ENCODE results near the gene MED10.
"Not testable (repeated sequence)": the region's sequence is repeated elsewhere in the genome, so short reads cannot be mapped to it uniquely, and the experiment has no call there.

The MED10 gene

GRCh38 chr5:6372251-6373080 lies 5.9 kb downstream of the MED10 start:
- no peak for DNase-seq

GRCh38 chr5:6371079-6371810 lies 7.1 kb downstream of the MED10 start:
- no peak for DNase-seq

GRCh38 chr5:6370580-6370979 lies 7.8 kb downstream of the MED10 start:
- no peak for DNase-seq

- DNase-seq: no peak
Measured at GRCh38 chr5:6365977-6366590, 12.3 kb downstream of the MED10 start.

GRCh38 chr5:6365142-6365976 lies 13.0 kb downstream of the MED10 start:
- DNase-seq: no peak

GRCh38 chr5:6363454-6364011 lies 14.8 kb downstream of the MED10 start:
- not testable (repeated sequence) for DNase-seq

GRCh38 chr5:6362846-6363245 lies 15.5 kb downstream of the MED10 start:
- DNase-seq: no peak

DNA sequence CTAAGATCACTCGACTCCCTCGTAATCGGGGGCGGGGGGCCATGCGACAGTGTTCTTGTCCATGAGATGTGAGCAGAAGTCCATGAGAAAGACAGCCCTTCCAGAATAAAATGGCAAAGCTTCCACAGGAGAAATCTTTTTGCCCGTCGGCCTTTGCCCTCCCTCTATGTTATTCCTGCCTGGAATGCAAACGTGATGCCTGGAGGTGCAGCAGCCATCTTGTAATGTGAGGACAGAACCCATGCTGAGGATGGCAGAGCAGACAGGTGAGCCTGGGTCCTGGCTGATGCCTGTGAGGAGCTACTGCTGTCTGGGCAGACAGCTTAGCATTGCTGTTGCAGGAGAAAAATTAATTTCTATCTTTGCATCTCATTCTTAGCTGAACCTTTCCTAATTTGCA lies 17.2 kb downstream of the MED10 start:
- no peak for DNase-seq

DNA sequence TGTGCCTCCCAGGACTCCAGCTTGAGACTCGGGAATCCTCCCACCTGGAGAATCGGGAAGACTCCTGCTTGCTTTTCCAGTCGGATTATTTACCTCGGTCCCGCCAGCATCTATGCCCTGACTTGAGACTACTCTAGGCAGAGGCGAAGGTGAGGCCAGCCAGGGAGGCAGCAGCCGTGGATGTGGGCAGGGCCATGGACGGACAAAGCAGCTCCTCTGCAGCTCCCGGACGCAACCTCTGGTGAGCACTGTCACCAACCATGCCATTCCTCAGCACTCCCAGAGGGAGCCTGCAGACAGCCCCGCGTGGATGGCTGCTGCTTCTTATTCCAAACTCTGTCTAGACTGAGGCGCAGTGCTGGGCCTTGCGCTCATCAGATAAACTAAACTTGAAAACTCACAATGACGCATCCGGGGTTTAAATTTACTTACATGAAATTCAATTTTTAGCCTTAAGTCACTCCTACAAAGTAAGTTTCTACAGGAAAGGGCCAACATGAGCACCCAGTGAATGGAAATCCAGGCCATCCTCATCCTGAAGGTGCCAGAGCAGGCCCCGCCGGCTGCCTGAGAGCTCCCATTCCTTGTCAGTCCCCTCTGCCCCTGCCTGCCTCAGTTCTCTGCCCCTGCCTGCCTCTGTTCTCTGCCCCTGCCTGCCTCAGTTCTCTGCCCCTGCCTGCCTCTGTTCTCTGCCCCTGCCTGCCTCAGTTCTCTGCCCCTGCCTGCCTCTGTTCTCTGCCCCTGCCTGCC lies 17.8 kb downstream of the MED10 start:
- DNase-seq: no peak

DNA sequence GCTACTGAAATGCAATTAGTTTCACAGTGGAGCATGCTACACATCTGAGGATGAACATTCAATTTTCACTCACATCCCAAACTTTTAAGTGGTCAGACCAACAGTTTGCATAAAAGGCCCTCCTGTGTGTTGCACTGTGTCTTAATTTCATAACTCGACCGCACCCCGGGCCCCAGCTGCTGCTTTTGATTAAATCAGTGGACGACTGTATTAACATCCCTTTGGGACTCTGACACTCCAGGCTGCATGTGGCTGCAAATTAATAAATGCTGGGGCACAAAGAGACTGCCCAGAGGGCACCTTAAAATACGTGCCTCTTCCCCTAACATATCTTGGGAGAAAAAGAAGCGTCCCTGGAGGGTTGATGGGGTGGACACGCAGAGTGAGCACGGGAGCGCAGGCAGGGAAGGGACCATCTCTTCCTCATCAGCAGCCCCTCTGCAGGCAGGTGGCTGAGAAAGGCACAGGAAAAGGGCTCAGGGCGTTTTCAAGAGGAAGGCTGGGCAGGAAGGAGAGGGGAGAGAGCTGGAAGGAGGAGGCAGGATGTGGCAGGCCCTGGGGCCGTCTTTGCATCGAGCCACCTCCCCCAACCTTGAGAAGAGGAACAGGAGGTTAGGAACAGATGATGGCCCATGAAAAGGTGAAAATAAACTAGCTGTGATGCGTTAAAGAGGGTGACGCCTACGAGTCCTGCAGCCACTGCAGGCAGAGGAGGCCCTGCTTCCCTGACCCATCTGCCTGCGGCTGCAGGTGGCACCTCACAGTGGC lies 18.6 kb downstream of the MED10 start:
- no peak for DNase-seq

DNA sequence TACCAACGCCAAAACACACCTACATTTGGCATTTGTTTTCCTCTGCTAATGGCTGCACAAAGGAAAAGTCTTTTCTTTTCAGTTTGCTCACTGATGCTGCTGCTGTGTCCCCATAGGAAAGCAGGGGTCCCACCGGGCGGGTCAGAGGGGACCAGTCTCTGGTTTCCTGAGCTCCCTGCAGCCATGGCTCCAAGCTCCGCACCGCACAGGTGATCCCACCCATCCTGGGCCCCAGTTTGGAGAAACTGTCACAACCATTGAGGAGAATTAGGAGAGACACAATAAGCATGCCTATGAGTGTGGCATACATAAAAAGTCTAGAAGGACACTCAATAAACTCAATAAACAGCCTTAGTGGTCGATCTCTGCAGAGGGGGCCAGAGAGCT lies 19.9 kb downstream of the MED10 start:
- no peak for DNase-seq

DNA sequence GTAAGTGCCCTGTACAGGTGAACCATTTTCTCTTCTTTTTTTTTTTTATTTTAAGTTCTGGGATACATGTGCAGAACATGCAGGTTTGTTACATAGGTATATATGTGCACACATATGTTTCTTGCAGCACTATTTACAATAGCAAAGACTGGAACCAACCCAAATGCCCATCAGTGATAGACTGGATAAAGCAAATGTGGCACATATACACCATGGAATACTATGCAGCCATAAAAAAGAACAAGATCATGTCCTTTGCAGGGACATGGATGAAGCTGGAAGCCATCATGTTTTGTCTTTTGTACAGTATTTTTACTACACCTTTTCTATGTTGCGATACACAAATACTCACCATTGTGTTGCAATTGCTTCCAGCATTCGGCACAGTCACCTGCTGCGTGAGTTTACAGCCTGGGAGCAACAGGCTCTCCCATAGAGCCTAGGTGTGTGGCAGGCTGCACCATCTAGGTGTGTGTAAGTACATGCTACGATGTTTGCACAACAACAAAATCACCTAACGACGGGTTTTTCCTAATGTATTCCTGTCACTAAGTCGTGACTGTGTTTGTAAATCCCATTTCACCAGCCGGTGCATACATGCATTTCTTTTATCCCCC lies 20.4 kb downstream of the MED10 start:
- DNase-seq: not testable (repeated sequence)

GRCh38 chr5:6356578-6357164 lies 21.7 kb downstream of the MED10 start:
- DNase-seq: no peak

- DNase-seq: no peak
Measured at GRCh38 chr5:6355294-6355693, 23.1 kb downstream of the MED10 start.

GRCh38 chr5:6354848-6355247 lies 23.5 kb downstream of the MED10 start:
- DNase-seq: no peak

GRCh38 chr5:6353602-6354302 lies 24.6 kb downstream of the MED10 start:
- DNase-seq: no peak

DNA sequence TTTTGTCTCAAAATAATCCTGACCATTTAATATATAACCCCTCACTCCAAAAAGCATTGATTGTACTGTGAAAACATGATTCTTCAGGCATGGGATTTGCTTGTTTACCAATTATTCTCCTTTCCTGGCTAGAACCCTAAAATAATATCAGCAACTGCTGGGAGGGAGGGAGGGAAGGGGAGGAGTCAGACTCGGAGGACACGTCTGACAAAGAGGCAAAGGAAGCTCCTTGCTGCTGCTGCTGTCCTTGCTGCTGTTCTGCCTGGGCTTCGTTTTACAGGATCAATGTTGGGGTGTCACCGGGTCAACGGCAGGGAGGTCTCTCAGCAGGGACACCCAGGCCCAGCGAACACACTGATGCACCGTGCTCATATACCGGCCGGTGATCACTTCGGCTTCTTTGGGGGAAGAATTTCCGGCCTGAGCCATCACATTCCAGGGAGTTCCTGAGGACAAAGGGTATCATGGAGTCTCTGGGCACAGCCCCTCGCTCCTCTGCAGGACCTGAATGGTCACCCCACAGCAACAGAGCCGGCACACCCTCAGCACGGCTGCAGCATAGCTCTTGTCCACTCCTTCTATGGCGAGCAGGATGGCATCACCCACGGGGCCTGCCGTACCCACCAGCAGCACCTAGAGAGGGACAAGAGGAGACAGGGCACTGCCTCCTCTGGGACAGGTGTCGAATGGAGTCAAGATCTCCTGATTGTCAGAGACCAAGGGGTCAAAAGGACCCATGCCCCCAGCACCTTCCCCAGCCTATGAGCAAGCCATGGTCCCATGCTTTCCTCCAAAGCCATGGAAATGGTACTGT lies 27.9 kb downstream of the MED10 start:
- no peak for DNase-seq

DNA sequence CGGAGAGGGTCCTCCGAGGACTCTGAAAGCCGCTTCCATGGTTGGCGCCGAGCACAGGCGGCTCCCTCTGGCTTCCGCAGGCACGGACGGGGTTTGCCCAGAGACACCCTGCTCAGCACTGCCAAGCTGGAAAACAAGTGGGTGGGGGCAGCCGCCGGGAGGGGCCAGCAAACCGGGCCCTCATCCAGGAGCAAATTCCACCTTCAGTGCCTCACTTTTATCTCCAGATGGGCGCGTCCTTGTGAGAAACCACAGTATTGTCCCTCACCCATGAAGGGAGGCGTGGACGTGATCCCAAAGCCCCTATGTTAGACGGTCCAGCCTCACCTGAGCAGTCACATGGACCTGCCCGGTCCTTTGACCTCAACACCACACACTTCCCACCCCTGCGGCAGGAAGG lies 29.0 kb downstream of the MED10 start:
- DNase-seq: no peak
